OCI-LY7 (cell line): ENCODE data around the gene ZNF75A. TPM values are rescaled to one million over a fixed set of nuclear protein-coding genes. Genes with fewer than 3 reads are reported as not detected.

Experiments
- Bru-seq: library from RNA; stranded (reverse); fragments of 400-500 nt; gene quantifications from one replicate; lab custom pipeline; 2021; lab: Mats Ljungman, UMichigan
- BruChase-seq, 2 experiments: library from RNA; stranded (reverse); fragments of 400-500 nt; gene quantifications; one replicate each; lab custom pipeline; 2021; lab: Mats Ljungman, UMichigan
- BruUV-seq: library from RNA; stranded (reverse); fragments of 400-500 nt; replicated peaks from 2 replicates; lab custom pipeline; 2021; lab: Mats Ljungman, UMichigan
- CTCF ChIA-PET: fragments of 300-600 bp; sonication (Branson Sonifier 250); formaldehyde crosslinking; loops from one replicate; lab custom pipeline; 2022; ENCODE audit warnings: antibody characterized with exemption; ENCODE audit not compliant: unreplicated experiment; lab: Charles Lee
- POLR2A ChIA-PET: fragments of 300-600 bp; sonication (Branson Sonifier 250); formaldehyde crosslinking; loops from one replicate; lab custom pipeline; 2022; ENCODE audit warnings: antibody characterized with exemption; lab: Charles Lee
- DNase-seq: peaks from one replicate; pipeline ENCODE4 v3.0.0-alpha.2; 2015; ENCODE audit warnings: low spot score
- H2AFZ ChIP-seq: fragments of 200-600 bp; sonication (generic), shearing (Covaris generic); 2 replicates; pipeline ENCODE4 v1.6.1; 2014; ENCODE audit warnings: mild to moderate bottlenecking, antibody characterized with exemption, low read length, moderate library complexity
- H3K27ac ChIP-seq: fragments of 200-600 bp; sonication (generic); 2 replicates; pipeline ENCODE4 v1.5.1; 2014; ENCODE audit warnings: mixed run types, low read depth, mild to moderate bottlenecking, moderate library complexity, low read length, inconsistent platforms; ENCODE audit not compliant: poor library complexity, severe bottlenecking
- H3K36me3 ChIP-seq: fragments of 200-600 bp; sonication (generic); 2 replicates; pipeline ENCODE4 v1.6.1; 2014; ENCODE audit warnings: mild to moderate bottlenecking, antibody characterized with exemption, low read length, moderate library complexity, mixed read lengths; ENCODE audit not compliant: insufficient read depth
- H3K4me1 ChIP-seq: fragments of 200-600 bp; sonication (generic); 2 replicates; pipeline ENCODE4 v1.5.1; 2014; ENCODE audit warnings: mild to moderate bottlenecking, low read length; ENCODE audit not compliant: insufficient read depth, poor library complexity, severe bottlenecking
- H3K4me2 ChIP-seq: fragments of 200-600 bp; sonication (generic); 2 replicates; pipeline ENCODE4 v1.6.1; 2014; ENCODE audit warnings: mild to moderate bottlenecking, low read length
- H3K4me3 ChIP-seq: fragments of 200-600 bp; sonication (generic); 2 replicates; pipeline ENCODE4 v1.5.1; 2014; ENCODE audit warnings: mild to moderate bottlenecking, low read depth, low read length; ENCODE audit not compliant: poor library complexity, severe bottlenecking
- H3K79me2 ChIP-seq: fragments of 200-600 bp; sonication (generic); 2 replicates; pipeline ENCODE4 v1.6.1; 2016; ENCODE audit warnings: low read depth, mild to moderate bottlenecking, low read length, moderate library complexity, mixed read lengths; ENCODE audit not compliant: insufficient read depth
- H3K9me2 ChIP-seq: fragments of 200-600 bp; sonication (generic); 2 replicates; pipeline ENCODE4 v1.6.1; 2016; ENCODE audit warnings: mild to moderate bottlenecking, low read length, mixed read lengths; ENCODE audit not compliant: insufficient read depth
- H3K9me3 ChIP-seq: fragments of 200-600 bp; sonication (generic); 2 replicates; pipeline ENCODE4 v1.6.1; 2014; ENCODE audit warnings: mild to moderate bottlenecking, mixed run types, low read length, mixed read lengths
- H4K20me1 ChIP-seq: fragments of 200-600 bp; sonication (generic); 2 replicates; pipeline ENCODE4 v1.6.1; 2014; ENCODE audit warnings: mild to moderate bottlenecking, antibody characterized with exemption, low read length, moderate library complexity, mixed read lengths; ENCODE audit not compliant: insufficient read depth
- CTCF ChIP-seq: fragments of 200-600 bp; sonication (generic); conservative IDR thresholded peaks from 2 replicates; pipeline ENCODE4 v1.5.1; 2014; ENCODE audit warnings: mild to moderate bottlenecking, antibody characterized with exemption, low read length, moderate library complexity, mixed read lengths
- EZH2phosphoT487 ChIP-seq: fragments of 200-600 bp; sonication (generic); IDR thresholded peaks from 2 replicates; pipeline ENCODE4 v1.6.1; 2018; ENCODE audit warnings: low read depth, borderline replicate concordance, mild to moderate bottlenecking, mixed run types, antibody characterized with exemption, low read length, moderate library complexity, mixed read lengths
- intact Hi-C: fragments of 100-400 bp; cut with micrococcal nuclease; formaldehyde crosslinking; loops from one replicate; pipeline ENCODE4 v1.10.0; 2022; ENCODE audit not compliant: unreplicated experiment
- long read RNA-seq: library from polyadenylated mRNA; stranded (forward); transcript quantifications from one replicate; pipeline ENCODE4 v2.0.0, GENCODE V29; 2022
- total RNA-seq, 2 experiments: library from RNA; depleted of rRNA in 1 of 2; stranded (reverse); fragments of >200 nt in 1 of 2; shearing (Covaris generic) in 1 of 2; gene quantifications; 2 replicates each; pipeline ENCODE4 v1.2.3, GENCODE V29; 2014 to 2022

Gene ZNF75A
- 1.4 and 2.6 TPM in 2 replicates for total RNA-seq (2014; rRNA removed; shearing (Covaris generic))
- 18.9 and 23.0 TPM in 2 replicates for total RNA-seq (2022)
- Bru-seq, nascent RNA = percentile 64 among the genes with signal in this experiment
- percentile 64 among the genes with signal in this experiment for BruChase-seq, experiment 1, labeled RNA remaining after a 6-hour chase
- percentile 68 among the genes with signal in this experiment for BruChase-seq, experiment 2, labeled RNA remaining after a 2-hour chase
- long read RNA-seq, partial matches to known transcripts = 1 of 6 reads
- long read RNA-seq, other reads (novel, unspliced or antisense) = 3 of 6 reads

- ChIA-PET CTCF (no interaction called here), POLR2A (no interaction called here)
- Histone ChIP-seq H4K20me1 (no peaks in the 10 kb centered on the region), H3K4me2 (peak within 1 kb of the TSS; percentile 14; the same call in 1 of the 2 replicates), H2AFZ (no peak within 1 kb of the TSS), H3K9me2 (no peaks in the 10 kb centered on the region), H3K36me3 (0 out of 2 replicates have a peak, but pooled peaks cover 2% of the 10 kb centered on the region), H3K27ac (no peak within 1 kb of the TSS), H3K79me2 (no peaks in the 10 kb centered on the region), H3K4me3 (no peak within 1 kb of the TSS), H3K9me3 (no peaks in the 10 kb centered on the region), H3K4me1 (no peaks in the 10 kb centered on the region)
- no peak for DNase-seq
- BruUV-seq = no TSS peak
- TF ChIP-seq EZH2phosphoT487 = no peak
- no peak for TF ChIP-seq CTCF
- intact Hi-C loops = no loop called here
Measured at GRCh38 chr16:3305109-3306068, at the start of gene ZNF75A, which contains the start of gene TIGD7. ZNF75A (plus strand) TSS chr16:3305497; CDS start chr16:3308429, 2,932 bp downstream. TIGD7 (minus strand) TSS chr16:3305430; CDS start chr16:3300614, 4,816 bp downstream.

- Histone ChIP-seq H3K9me2 (no peaks in the 10 kb centered on the region), H3K4me1 (peaks cover 7% of the 10 kb centered on the region), H3K9me3 (no peaks in the 10 kb centered on the region), H3K4me2 (no peak within 1 kb of the TSS), H3K79me2 (no peaks in the 10 kb centered on the region), H3K36me3 (no peaks in the 10 kb centered on the region), H3K27ac (no peak within 1 kb of the TSS), H4K20me1 (no peaks in the 10 kb centered on the region), H3K4me3 (no peak within 1 kb of the TSS), H2AFZ (no peak within 1 kb of the TSS)
- POLR2A ChIA-PET = no interaction called here
- no peak for DNase-seq
- BruUV-seq = no TSS peak
- CTCF ChIA-PET = interaction anchor here (0.6 kb wide), 1 partner anchor 32 kb away, joined by 3 read pairs; no protein-coding TSS in a partner anchor
- no peak for TF ChIP-seq CTCF
- TF ChIP-seq EZH2phosphoT487 = no peak
- intact Hi-C loops = no loop called here
Measured at GRCh38 chr16:3256146-3256865, 49.0 kb upstream of the ZNF75A start, which contains the start of gene MEFV. MEFV (minus strand) TSS chr16:3256633; CDS start chr16:3256587, 46 bp downstream.
